ENCODE measurements around the gene PAF1. TPM values are rescaled to one million over a fixed set of nuclear protein-coding genes. Genes with fewer than 3 reads are reported as not detected.
A peak's percentile ranks its signal among the peaks of the same experiment; 100 is the strongest.

PAF1 gene
- total and polyA plus RNA-seq, 2 of the 13 experiments (the other 11 are each of a cell fraction or from before 2014, with no cell fraction given) = 30.2 to 31.1 TPM

GRCh38 chr19:39390751-39391437 is at the start of gene PAF1, which contains the start of gene MED29 (continued):
- TF ChIP-seq, protein P1, sequence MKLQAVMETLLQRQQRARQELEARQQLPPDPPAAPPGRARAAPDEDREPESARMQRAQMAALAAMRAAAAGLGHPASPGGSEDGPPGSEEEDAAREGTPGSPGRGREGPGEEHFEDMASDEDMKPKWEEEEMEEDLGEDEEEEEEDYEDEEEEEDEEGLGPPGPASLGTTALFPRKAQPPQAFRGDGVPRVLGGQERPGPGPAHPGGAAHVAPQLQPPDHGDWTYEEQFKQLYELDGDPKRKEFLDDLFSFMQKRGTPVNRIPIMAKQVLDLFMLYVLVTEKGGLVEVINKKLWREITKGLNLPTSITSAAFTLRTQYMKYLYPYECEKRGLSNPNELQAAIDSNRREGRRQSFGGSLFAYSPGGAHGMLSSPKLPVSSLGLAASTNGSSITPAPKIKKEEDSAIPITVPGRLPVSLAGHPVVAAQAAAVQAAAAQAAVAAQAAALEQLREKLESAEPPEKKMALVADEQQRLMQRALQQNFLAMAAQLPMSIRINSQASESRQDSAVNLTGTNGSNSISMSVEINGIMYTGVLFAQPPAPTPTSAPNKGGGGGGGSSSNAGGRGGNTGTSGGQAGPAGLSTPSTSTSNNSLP (IDR thresholded peaks at IDR 0.05; ENCODE audit: low read depth, low read length) = no peak
- TF ChIP-seq SMARCC2 (IDR thresholded peaks at IDR 0.05) (no peak), NCOA1 (CRISPR knock-in tag; IDR thresholded peaks at IDR 0.05) (no peak), PCBP2 (optimal IDR thresholded peaks at IDR 0.05; ENCODE audit: low read depth, low read length, poor library complexity, severe bottlenecking) (no peak), ZNF83 (CRISPR knock-in tag; IDR thresholded peaks at IDR 0.05; ENCODE audit: borderline replicate concordance) (0 out of 2 replicates have a peak, but pooled peaks have one; percentile 59), ZNF782 (CRISPR knock-in tag; IDR thresholded peaks at IDR 0.05; ENCODE audit: borderline replicate concordance) (peak; percentile 67; the same call in 1 of the 2 replicates), ZNF18 (CRISPR knock-in tag; IDR thresholded peaks at IDR 0.05; ENCODE audit: insufficient replicate concordance) (no peak), ZNF749 (CRISPR knock-in tag; IDR thresholded peaks at IDR 0.05; ENCODE audit: borderline replicate concordance) (no peak), ARID2 (CRISPR knock-in tag; IDR thresholded peaks at IDR 0.05; ENCODE audit: borderline replicate concordance) (no peak), MAFK (conservative IDR thresholded peaks at IDR 0.05 in 1 of 2, IDR thresholded peaks at IDR 0.05 in 1 of 2; ENCODE audit: low read length in 2 of 2) (no peak), KDM5A (IDR thresholded peaks at IDR 0.05; ENCODE audit: borderline replicate concordance, low read length) (peak; percentile 80; the same call in 1 of the 2 replicates), ZNF224 (CRISPR knock-in tag; IDR thresholded peaks at IDR 0.05) (no peak), SYNCRIP (IDR thresholded peaks at IDR 0.05; ENCODE audit: insufficient read depth, low read depth, low read length) (no peak), EP300 (IDR thresholded peaks at IDR 0.05; ENCODE audit: low read depth in 2 of 2, low read length in 2 of 2) (no peak), EP300 (CRISPR knock-in tag; IDR thresholded peaks at IDR 0.05; ENCODE audit: borderline replicate concordance) (no peak), ZNF839 (CRISPR knock-in tag; IDR thresholded peaks at IDR 0.05; ENCODE audit: borderline replicate concordance) (peak; percentile 66), NPAS2 (CRISPR knock-in tag; IDR thresholded peaks at IDR 0.05; ENCODE audit: borderline replicate concordance) (no peak), ZNF460 (CRISPR knock-in tag; IDR thresholded peaks at IDR 0.05; ENCODE audit: borderline replicate concordance) (no peak), ZXDC (CRISPR knock-in tag; IDR thresholded peaks at IDR 0.05) (no peak), ELF4 (CRISPR knock-in tag; IDR thresholded peaks at IDR 0.05; ENCODE audit: borderline replicate concordance) (no peak), MTA3 (CRISPR knock-in tag; IDR thresholded peaks at IDR 0.05) (no peak), GTF2F1 (IDR thresholded peaks at IDR 0.05; ENCODE audit: low read length) (no peak)
- TF ChIP-seq, protein P2, sequence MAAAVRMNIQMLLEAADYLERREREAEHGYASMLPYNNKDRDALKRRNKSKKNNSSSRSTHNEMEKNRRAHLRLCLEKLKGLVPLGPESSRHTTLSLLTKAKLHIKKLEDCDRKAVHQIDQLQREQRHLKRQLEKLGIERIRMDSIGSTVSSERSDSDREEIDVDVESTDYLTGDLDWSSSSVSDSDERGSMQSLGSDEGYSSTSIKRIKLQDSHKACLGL (CRISPR knock-in tag; IDR thresholded peaks at IDR 0.05) = no peak

All from HepG2 (cell line).